Measurements from ENCODE around the gene TMEM132D.

GRCh38 chr12:129305851-129306250, 598.0 kb downstream of the TMEM132D start:
- TF ChIP-seq EZH2 (IDR thresholded peaks at IDR 0.05; ENCODE audit: insufficient read depth, poor library complexity, severe bottlenecking) = no peak
- no peak for TF ChIP-seq EZH2phosphoT487 (IDR thresholded peaks at IDR 0.05; ENCODE audit: insufficient read depth, low read depth)

Measured in GM23248 (cell line).